Prostate gland (tissue), 2 donors: Measurements from ENCODE around the gene TNFAIP1.

Source experiments
- POLR2A ChIP-seq: fragments of 450-650 bp; IDR thresholded peaks from one replicate; pipeline ENCODE4 v1.6.1; 2016; ENCODE audit warnings: antibody characterized with exemption, mild to moderate bottlenecking
- POLR2AphosphoS5 ChIP-seq: sonication (generic); formaldehyde crosslinking; IDR thresholded peaks from one replicate; pipeline ENCODE4 v1.6.1; 2017; ENCODE audit warnings: antibody characterized with exemption
- TF ChIP-seq, protein P1 (sequence below), 4 experiments: fragments of 200-600 bp in 2 of 4; fragments of 450-650 bp in 2 of 4; sonication (generic) in 2 of 4; IDR thresholded peaks; 1 replicate in 3 of 4; 2 replicates in 1 of 4; pipeline ENCODE4 v1.5.1; 2016 to 2019; ENCODE audit warnings: antibody characterized with exemption in 4 of 4, mild to moderate bottlenecking in 2 of 4, moderate library complexity in 2 of 4

DNA sequence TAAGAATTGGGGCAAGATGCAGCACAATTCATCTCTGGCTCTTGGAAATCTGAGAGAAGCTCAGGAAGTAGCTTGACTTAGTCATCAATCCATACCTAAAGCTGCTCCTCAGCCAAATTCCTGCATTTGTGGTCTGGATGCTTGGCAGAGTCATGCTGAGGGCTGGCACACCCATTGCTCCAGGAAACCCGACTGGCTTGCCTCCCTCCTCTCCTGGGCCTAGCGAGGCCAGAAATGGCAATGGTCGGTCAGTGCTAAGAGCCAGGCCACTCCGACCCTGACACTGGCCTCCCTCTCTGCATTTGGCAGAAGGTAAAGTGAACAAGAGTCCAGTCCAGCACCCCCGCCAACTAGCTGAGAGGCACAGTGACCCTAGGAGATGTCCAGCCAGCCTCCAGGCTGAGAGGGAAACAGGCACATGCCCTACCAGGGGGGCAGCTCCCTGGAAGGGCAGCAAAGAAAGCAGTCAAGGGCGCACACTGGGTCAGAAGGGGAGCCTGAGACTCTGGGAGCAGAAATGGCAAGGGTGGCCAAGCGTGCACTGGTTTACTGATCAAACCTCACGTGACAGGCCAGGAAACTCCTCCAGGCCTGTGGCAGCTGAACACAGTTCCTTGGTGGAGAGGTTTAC lies 11.8 kb downstream of the TNFAIP1 start:
- TF ChIP-seq, protein P1, sequence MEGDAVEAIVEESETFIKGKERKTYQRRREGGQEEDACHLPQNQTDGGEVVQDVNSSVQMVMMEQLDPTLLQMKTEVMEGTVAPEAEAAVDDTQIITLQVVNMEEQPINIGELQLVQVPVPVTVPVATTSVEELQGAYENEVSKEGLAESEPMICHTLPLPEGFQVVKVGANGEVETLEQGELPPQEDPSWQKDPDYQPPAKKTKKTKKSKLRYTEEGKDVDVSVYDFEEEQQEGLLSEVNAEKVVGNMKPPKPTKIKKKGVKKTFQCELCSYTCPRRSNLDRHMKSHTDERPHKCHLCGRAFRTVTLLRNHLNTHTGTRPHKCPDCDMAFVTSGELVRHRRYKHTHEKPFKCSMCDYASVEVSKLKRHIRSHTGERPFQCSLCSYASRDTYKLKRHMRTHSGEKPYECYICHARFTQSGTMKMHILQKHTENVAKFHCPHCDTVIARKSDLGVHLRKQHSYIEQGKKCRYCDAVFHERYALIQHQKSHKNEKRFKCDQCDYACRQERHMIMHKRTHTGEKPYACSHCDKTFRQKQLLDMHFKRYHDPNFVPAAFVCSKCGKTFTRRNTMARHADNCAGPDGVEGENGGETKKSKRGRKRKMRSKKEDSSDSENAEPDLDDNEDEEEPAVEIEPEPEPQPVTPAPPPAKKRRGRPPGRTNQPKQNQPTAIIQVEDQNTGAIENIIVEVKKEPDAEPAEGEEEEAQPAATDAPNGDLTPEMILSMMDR (IDR thresholded peaks at IDR 0.05), result no peak
- TF ChIP-seq POLR2AphosphoS5 (no peak), POLR2A (no peak)
